IPS-20b (cell line): ENCODE measurements around the gene AREG.

Source experiments
- H3K27ac ChIP-seq: one replicate; pipeline ENCODE4 v1.5.1; 2013; ENCODE audit warnings: low read length
- H3K27me3 ChIP-seq: 2 replicates; pipeline ENCODE4 v1.6.1; 2013; ENCODE audit warnings: mild to moderate bottlenecking, low read length, inconsistent platforms; ENCODE audit not compliant: insufficient read depth
- H3K36me3 ChIP-seq: 2 replicates; pipeline ENCODE4 v1.6.1; 2013; ENCODE audit warnings: low read depth, mild to moderate bottlenecking, inconsistent platforms, low read length, moderate library complexity; ENCODE audit not compliant: insufficient read depth
- H3K4me1 ChIP-seq: 2 replicates; pipeline ENCODE4 v1.6.1; 2013; ENCODE audit warnings: mild to moderate bottlenecking, control low read depth, inconsistent platforms, low read length, moderate library complexity; ENCODE audit not compliant: insufficient read depth
- H3K4me3 ChIP-seq: 2 replicates; pipeline ENCODE4 v1.5.1; 2013; ENCODE audit warnings: mild to moderate bottlenecking, low read length, inconsistent platforms
- H3K9ac ChIP-seq: 2 replicates; pipeline ENCODE4 v1.6.1; 2013; ENCODE audit warnings: low read depth, mild to moderate bottlenecking, inconsistent platforms, low read length, moderate library complexity
- H3K9me3 ChIP-seq: 2 replicates; pipeline ENCODE4 v1.6.1; 2013; ENCODE audit warnings: mild to moderate bottlenecking, low read depth, low read length, inconsistent platforms; ENCODE audit not compliant: insufficient read depth

Gene AREG

DNA sequence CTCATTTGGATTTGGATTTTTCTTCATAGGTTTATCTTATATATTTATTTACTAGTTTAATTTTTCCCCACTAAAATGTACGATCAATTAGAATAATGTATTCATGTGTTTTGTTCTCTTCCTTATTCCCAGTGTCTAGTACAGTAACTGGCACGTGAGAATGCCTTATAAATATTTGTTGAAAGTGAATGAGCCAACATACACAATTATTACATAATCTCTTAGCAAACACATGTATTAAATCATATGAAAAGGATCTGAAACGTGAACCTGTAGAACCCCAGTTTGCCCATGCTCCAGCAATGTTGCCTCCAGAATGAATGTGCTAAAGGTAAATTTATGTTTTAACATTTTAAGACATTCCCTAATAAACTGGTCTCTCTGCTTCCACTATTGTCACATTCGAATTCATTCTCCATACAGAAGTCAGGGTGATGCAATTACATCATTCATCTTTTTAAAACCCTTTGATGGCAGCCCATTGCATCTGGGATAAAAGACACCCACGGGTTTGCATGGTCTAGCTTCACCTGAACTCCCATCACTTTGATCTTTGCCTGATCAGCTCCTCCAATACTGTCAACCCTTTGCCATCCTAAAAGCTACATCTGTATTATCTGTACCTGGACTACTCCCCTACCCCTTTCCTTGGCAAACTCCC is 30.7 kb upstream of the AREG start:
- H3K9ac ChIP-seq, result no peak overlapping the region
- no peaks in the 10 kb centered on the region for H3K9me3 ChIP-seq
- no peak overlapping the region for H3K27ac ChIP-seq
- H3K27me3 ChIP-seq, result no peaks in the 10 kb centered on the region
- peaks cover 8% of the 10 kb centered on the region for H3K4me1 ChIP-seq
- H3K4me3 ChIP-seq, result no peak overlapping the region
- no peaks in the 10 kb centered on the region for H3K36me3 ChIP-seq

- Histone ChIP-seq H3K27me3 (no peaks in the 10 kb centered on the region), H3K27ac (no peak overlapping the region), H3K36me3 (no peaks in the 10 kb centered on the region), H3K9me3 (no peaks in the 10 kb centered on the region), H3K9ac (no peak overlapping the region), H3K4me1 (peaks cover 1% of the 10 kb centered on the region; the same call in 1 of the 2 replicates), H3K4me3 (no peak overlapping the region)
Measured at GRCh38 chr4:74415602-74416300, 29.2 kb upstream of the AREG start.

GRCh38 chr4:74418063-74418670 is 26.8 kb upstream of the AREG start:
- Histone ChIP-seq H3K9me3 (no peaks in the 10 kb centered on the region), H3K4me3 (no peak overlapping the region), H3K27ac (no peak overlapping the region), H3K36me3 (no peaks in the 10 kb centered on the region), H3K4me1 (peaks cover 5% of the 10 kb centered on the region; the same call in 1 of the 2 replicates), H3K9ac (no peak overlapping the region), H3K27me3 (no peaks in the 10 kb centered on the region)

DNA sequence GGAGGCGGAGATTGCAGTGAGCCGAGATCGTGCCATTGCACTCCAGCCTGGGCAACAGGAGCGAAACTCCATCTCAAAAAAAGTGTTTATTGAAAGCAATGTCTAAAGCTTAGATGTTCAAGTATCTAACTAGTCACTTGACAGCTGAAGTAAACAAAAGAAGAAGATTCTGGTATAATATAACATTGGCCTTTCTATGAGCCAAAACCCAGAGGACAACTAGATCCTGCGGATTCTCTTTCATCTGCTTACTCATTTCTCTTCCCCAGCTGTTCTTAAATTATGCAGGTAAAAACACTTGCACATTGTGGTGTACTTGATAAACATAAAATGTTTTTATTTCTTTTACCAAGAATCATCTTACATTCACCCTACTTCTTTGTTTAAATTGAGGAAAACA is 24.1 kb upstream of the AREG start:
- Histone ChIP-seq H3K27me3 (no peaks in the 10 kb centered on the region), H3K9me3 (no peaks in the 10 kb centered on the region), H3K36me3 (no peaks in the 10 kb centered on the region), H3K4me1 (peaks cover 6% of the 10 kb centered on the region; the same call in 1 of the 2 replicates), H3K27ac (no peak overlapping the region), H3K9ac (no peak overlapping the region), H3K4me3 (no peak overlapping the region)

GRCh38 chr4:74423104-74423503 is 21.8 kb upstream of the AREG start:
- Histone ChIP-seq H3K4me1 (peaks cover 6% of the 10 kb centered on the region; the same call in 1 of the 2 replicates), H3K36me3 (no peaks in the 10 kb centered on the region), H3K9ac (no peak overlapping the region), H3K4me3 (no peak overlapping the region), H3K27ac (no peak overlapping the region), H3K9me3 (no peaks in the 10 kb centered on the region), H3K27me3 (no peaks in the 10 kb centered on the region)

DNA sequence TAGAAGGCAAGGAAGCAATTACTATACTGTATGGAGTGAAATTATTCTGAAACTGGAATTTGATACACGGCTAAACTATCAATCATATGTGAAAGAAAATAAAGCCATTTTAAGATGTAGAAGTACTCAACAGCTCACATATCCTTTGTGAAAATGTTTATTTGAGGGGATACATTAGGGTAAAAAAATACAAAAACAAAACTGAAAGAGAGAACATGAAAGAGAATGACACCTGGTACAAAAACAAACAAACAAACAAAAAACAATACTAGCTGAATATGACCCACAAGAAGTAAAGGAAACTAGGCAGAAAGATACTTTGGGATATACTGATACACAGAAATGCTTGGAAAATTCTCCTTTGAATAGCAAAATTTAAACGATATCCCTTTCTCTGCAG is 20.8 kb upstream of the AREG start:
- Histone ChIP-seq H3K27me3 (no peaks in the 10 kb centered on the region), H3K9ac (no peak overlapping the region), H3K4me3 (no peak overlapping the region), H3K4me1 (peaks cover 6% of the 10 kb centered on the region), H3K9me3 (no peaks in the 10 kb centered on the region), H3K27ac (no peak overlapping the region), H3K36me3 (no peaks in the 10 kb centered on the region)

DNA sequence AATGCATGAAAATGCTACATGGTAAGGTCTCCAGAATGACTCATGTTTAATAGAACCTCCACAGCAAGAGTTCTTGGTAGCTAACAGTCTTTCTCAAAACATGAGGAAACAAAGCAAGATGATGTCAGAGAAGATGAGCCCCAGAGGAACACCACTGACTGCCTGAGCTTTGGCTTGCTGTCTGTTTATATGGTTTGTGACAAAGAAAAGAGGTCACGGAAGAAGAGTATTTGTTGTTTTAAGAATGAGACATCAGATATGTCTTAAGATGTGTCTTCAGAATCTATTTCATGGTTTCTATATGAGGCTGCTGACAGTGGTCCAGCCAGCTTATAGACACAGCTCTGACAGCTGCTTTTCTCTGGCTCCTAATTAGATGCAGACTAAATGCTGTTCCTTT is 18.8 kb upstream of the AREG start:
- H3K4me3 ChIP-seq, result no peak overlapping the region
- no peaks in the 10 kb centered on the region for H3K27me3 ChIP-seq
- no peaks in the 10 kb centered on the region for H3K36me3 ChIP-seq
- no peak overlapping the region for H3K27ac ChIP-seq
- no peaks in the 10 kb centered on the region for H3K9me3 ChIP-seq
- peaks cover 6% of the 10 kb centered on the region for H3K4me1 ChIP-seq
- no peak overlapping the region for H3K9ac ChIP-seq

GRCh38 chr4:74428276-74428675 is 16.7 kb upstream of the AREG start:
- H3K27ac ChIP-seq, result no peak overlapping the region
- H3K36me3 ChIP-seq, result no peaks in the 10 kb centered on the region
- no peaks in the 10 kb centered on the region for H3K9me3 ChIP-seq
- no peaks in the 10 kb centered on the region for H3K27me3 ChIP-seq
- H3K9ac ChIP-seq, result no peak overlapping the region
- H3K4me1 ChIP-seq, result peaks cover under 1% of the 10 kb centered on the region
- H3K4me3 ChIP-seq, result no peak overlapping the region

DNA sequence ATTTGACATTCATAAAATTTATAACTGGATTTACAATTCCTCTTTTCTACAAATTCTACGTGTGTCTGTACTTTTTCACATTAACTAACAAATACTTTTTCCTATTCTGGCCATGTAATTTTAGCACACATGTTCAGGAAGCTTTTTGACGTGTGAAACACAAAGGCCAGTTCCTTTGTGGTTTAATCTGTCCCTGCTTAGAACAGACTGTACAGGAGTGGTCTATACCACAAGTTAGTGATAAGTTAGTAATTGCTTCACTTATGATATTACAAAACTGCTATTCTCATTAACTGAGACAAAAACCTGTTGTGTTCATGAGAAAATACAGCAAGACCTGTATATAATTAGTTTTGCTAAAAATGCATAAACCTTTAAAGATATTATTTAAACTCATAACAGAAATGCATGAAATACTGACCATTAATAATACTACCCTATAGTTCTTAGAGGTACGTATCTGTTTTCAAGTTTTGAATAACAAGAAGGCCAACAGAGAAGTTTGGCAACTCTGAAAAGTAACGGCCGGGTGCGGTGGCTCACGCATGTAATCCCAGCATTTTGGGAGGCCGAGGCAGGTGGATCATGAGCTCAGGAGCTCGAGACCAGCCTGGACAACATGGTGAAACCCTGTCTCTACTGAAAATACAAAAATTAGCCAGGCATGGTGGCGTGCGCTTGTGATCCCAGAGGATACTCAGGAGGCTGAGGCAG is 13.7 kb upstream of the AREG start:
- no peak overlapping the region for H3K4me3 ChIP-seq
- H3K9ac ChIP-seq, result no peak overlapping the region
- H3K27me3 ChIP-seq, result no peaks in the 10 kb centered on the region
- H3K4me1 ChIP-seq, result no peaks in the 10 kb centered on the region; the same call in 1 of the 2 replicates
- no peaks in the 10 kb centered on the region for H3K9me3 ChIP-seq
- H3K36me3 ChIP-seq, result no peaks in the 10 kb centered on the region
- no peak overlapping the region for H3K27ac ChIP-seq

GRCh38 chr4:74433043-74433442 is 11.9 kb upstream of the AREG start:
- Histone ChIP-seq H3K36me3 (no peaks in the 10 kb centered on the region), H3K27ac (no peak overlapping the region), H3K4me1 (no peaks in the 10 kb centered on the region; the same call in 1 of the 2 replicates), H3K4me3 (no peak overlapping the region), H3K9ac (no peak overlapping the region), H3K9me3 (no peaks in the 10 kb centered on the region), H3K27me3 (no peaks in the 10 kb centered on the region)

DNA sequence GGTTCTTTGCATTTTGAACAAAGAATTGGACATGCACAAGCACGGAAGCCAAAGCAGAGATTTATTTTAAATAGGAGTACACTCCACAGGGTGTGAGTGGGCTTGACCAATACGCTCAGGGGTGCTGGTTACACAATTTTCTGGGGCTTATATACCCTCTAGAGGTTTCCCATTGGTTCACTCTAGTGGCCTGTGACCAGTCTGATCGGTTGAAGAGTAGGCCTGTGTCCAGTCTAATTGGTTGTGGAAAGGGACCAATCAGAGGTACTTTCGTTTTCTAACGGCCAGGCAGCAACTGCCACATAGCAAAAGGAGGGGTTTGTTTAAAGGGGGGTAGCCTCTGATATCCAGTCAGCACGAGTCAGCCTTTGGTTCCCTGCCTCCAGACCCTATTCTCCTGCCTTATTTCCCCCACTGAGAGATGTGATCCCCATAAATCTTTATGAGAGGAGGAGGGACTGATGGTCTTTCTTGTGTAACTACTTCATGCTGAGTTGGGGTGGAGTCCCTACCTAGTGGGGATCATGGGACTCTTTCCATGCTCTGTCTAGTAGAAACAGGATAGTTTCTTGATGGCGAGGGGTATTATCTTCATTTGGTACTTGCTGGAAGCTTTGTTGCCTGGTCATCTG is 11.3 kb upstream of the AREG start:
- Histone ChIP-seq H3K36me3 (no peaks in the 10 kb centered on the region), H3K4me1 (no peaks in the 10 kb centered on the region; the same call in 1 of the 2 replicates), H3K27ac (no peak overlapping the region), H3K4me3 (no peak overlapping the region), H3K9me3 (no peaks in the 10 kb centered on the region), H3K27me3 (no peaks in the 10 kb centered on the region), H3K9ac (no peak overlapping the region)
